Astrocyte (in vitro differentiated cells and primary cell): ENCODE data around the gene IL10RA.

ENCODE experiments used
- CTCF ChIP-seq: IDR thresholded peaks from 2 replicates; pipeline ENCODE4 v1.5.1; 2011; ENCODE audit warnings: low read depth, mild to moderate bottlenecking, inconsistent platforms, low read length, moderate library complexity; ENCODE audit not compliant: insufficient read depth
- EZH2 ChIP-seq: IDR thresholded peaks from 2 replicates; pipeline ENCODE4 v1.6.1; 2012; ENCODE audit warnings: mild to moderate bottlenecking, low read length, inconsistent platforms; ENCODE audit not compliant: insufficient read depth

GRCh38 chr11:118004543-118005223 lies 18.5 kb downstream of the IL10RA start:
- TF ChIP-seq CTCF, result no peak
- TF ChIP-seq EZH2, result no peak
